GM12892 (cell line): ENCODE measurements around the gene DBET.
"Not testable (repeated sequence)": the region's sequence is repeated elsewhere in the genome, so short reads cannot be mapped to it uniquely, and the experiment has no call there.

Source experiments
- POLR2A ChIP-seq: IDR thresholded peaks from 2 replicates; pipeline ENCODE4 v1.6.1; 2011; ENCODE audit warnings: low read depth, low read length, control low read depth
- POLR2AphosphoS5 ChIP-seq: IDR thresholded peaks from 2 replicates; pipeline ENCODE4 v1.6.1; 2011; ENCODE audit warnings: low read depth, low read length, control low read depth
- TAF1 ChIP-seq: IDR thresholded peaks from 2 replicates; pipeline ENCODE4 v1.6.1; 2011; ENCODE audit warnings: low read depth, mild to moderate bottlenecking, control low read depth, low read length, borderline replicate concordance

- not testable (repeated sequence) for TF ChIP-seq TAF1, POLR2AphosphoS5, POLR2A
These were observed 28.8 kb downstream of the DBET start for GRCh38 chr4:190093052-190093451.
